HepG2 (cell line): ENCODE results near the gene GSTCD. TPM values are rescaled to one million over a fixed set of nuclear protein-coding genes. Genes with fewer than 3 reads are reported as not detected.

ENCODE experiments used
- CREB1 ChIP-seq, 2 experiments: fragments of 450-650 bp in 1 of 2; IDR thresholded peaks; 2 replicates each; pipeline ENCODE4 v1.6.1; 2016 to 2017; ENCODE audit warnings: control low read depth in 1 of 2, mild to moderate bottlenecking in 1 of 2, missing compliant biosample characterization in 1 of 2, missing genetic modification characterization in 1 of 2
- DPF2 ChIP-seq: sonication (generic); formaldehyde crosslinking; IDR thresholded peaks from 2 replicates; pipeline ENCODE4 v1.4.0; 2020; ENCODE audit warnings: mild to moderate bottlenecking, low read depth, missing genetic modification reagents, borderline replicate concordance
- HMG20A ChIP-seq: IDR thresholded peaks from 2 replicates; pipeline ENCODE4 v1.6.1; 2016; ENCODE audit warnings: borderline replicate concordance
- HNRNPLL ChIP-seq: fragments of 200-400 bp; formaldehyde crosslinking; IDR thresholded peaks from 2 replicates; pipeline ENCODE4 v1.6.1; 2017; ENCODE audit warnings: mild to moderate bottlenecking, low read depth, low read length; ENCODE audit not compliant: poor library complexity, severe bottlenecking
- MYC ChIP-seq: sonication (generic); formaldehyde crosslinking; IDR thresholded peaks from 2 replicates; pipeline ENCODE4 v1.9.0; 2021; ENCODE audit warnings: missing genetic modification reagents, borderline replicate concordance
- PHF21A ChIP-seq: sonication (generic); formaldehyde crosslinking; IDR thresholded peaks from 2 replicates; pipeline ENCODE4 v1.5.0; 2020; ENCODE audit warnings: mild to moderate bottlenecking, missing genetic modification reagents
- SIX4 ChIP-seq: sonication (generic); formaldehyde crosslinking; IDR thresholded peaks from 2 replicates; pipeline ENCODE4 v1.4.0; 2020; ENCODE audit warnings: missing genetic modification reagents
- SP4 ChIP-seq: sonication (generic); formaldehyde crosslinking; IDR thresholded peaks from 2 replicates; pipeline ENCODE4 v1.8.1; 2023; ENCODE audit warnings: mild to moderate bottlenecking, missing genetic modification reagents
- ZNF12 ChIP-seq: sonication (generic); formaldehyde crosslinking; IDR thresholded peaks from 2 replicates; pipeline ENCODE4 v1.5.0; 2020; ENCODE audit warnings: missing genetic modification reagents
- polyA plus RNA-seq, 8 experiments: library from polyadenylated mRNA; depleted of rRNA in 3 of 8; stranded (reverse) in 7 of 8; unstranded in 1 of 8; fragments of >200 nt; fragmentation: Illumina TruSeq in 4 of 8; extraction: Trizol in 4 of 8; gene quantifications; 2 replicates each; pipeline versions ENCODE4 v1.2.1 to v1.2.3, GENCODE V29; 2011 to 2016; ENCODE audit warnings: low read depth in 4 of 8, missing spikeins in 1 of 8, mixed read lengths in 1 of 8; ENCODE audit not compliant: insufficient read depth in 1 of 8
- total RNA-seq, 5 experiments: library from RNA; depleted of rRNA; stranded (reverse); fragments of >200 nt; fragmentation: Illumina TruSeq; extraction: Trizol; gene quantifications; 2 replicates each; pipeline ENCODE4 v1.2.3, GENCODE V29; 2016; ENCODE audit warnings: low read depth in 1 of 5
- TF ChIP-seq, protein P1 (sequence below), 2 experiments: fragments of 450-650 bp in 1 of 2; sonication (generic) in 1 of 2; formaldehyde crosslinking in 1 of 2; IDR thresholded peaks; 2 replicates each; pipeline versions ENCODE4 v1.6.1 to v1.8.0; 2016 to 2022; ENCODE audit warnings: antibody characterized with exemption in 1 of 2, mild to moderate bottlenecking in 1 of 2, missing genetic modification reagents in 1 of 2

The GSTCD gene
- total and polyA plus RNA-seq, 2 of the 13 experiments (the other 11 are each of a cell fraction or from before 2014, with no cell fraction given), result 7.9 to 30.8 TPM

GRCh38 chr4:105677709-105678108, 30.9 kb upstream of the GSTCD start (continued):
- TF ChIP-seq, protein P1, sequence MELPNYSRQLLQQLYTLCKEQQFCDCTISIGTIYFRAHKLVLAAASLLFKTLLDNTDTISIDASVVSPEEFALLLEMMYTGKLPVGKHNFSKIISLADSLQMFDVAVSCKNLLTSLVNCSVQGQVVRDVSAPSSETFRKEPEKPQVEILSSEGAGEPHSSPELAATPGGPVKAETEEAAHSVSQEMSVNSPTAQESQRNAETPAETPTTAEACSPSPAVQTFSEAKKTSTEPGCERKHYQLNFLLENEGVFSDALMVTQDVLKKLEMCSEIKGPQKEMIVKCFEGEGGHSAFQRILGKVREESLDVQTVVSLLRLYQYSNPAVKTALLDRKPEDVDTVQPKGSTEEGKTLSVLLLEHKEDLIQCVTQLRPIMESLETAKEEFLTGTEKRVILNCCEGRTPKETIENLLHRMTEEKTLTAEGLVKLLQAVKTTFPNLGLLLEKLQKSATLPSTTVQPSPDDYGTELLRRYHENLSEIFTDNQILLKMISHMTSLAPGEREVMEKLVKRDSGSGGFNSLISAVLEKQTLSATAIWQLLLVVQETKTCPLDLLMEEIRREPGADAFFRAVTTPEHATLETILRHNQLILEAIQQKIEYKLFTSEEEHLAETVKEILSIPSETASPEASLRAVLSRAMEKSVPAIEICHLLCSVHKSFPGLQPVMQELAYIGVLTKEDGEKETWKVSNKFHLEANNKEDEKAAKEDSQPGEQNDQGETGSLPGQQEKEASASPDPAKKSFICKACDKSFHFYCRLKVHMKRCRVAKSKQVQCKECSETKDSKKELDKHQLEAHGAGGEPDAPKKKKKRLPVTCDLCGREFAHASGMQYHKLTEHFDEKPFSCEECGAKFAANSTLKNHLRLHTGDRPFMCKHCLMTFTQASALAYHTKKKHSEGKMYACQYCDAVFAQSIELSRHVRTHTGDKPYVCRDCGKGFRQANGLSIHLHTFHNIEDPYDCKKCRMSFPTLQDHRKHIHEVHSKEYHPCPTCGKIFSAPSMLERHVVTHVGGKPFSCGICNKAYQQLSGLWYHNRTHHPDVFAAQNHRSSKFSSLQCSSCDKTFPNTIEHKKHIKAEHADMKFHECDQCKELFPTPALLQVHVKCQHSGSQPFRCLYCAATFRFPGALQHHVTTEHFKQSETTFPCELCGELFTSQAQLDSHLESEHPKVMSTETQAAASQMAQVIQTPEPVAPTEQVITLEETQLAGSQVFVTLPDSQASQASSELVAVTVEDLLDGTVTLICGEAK (IDR thresholded peaks at IDR 0.05), result no peak
- TF ChIP-seq, protein P1 (CRISPR knock-in tag; IDR thresholded peaks at IDR 0.05), result no peak
- TF ChIP-seq HMG20A (CRISPR knock-in tag), result no peak
- TF ChIP-seq ZNF12 (CRISPR knock-in tag), result no peak
- TF ChIP-seq DPF2, result no peak
- no peak for TF ChIP-seq HNRNPLL
- TF ChIP-seq SIX4, result no peak
- TF ChIP-seq MYC (CRISPR knock-in tag), result no peak
- no peak for TF ChIP-seq PHF21A
- TF ChIP-seq SP4 (CRISPR knock-in tag), result no peak
- TF ChIP-seq CREB1 (IDR thresholded peaks at IDR 0.05), result no peak
- TF ChIP-seq CREB1 (CRISPR knock-in tag; IDR thresholded peaks at IDR 0.05), result no peak
